Mucosa of descending colon (tissue), 3 donors: Measurements from ENCODE around the gene BMAL1. TPM values are rescaled to one million over a fixed set of nuclear protein-coding genes. Genes with fewer than 3 reads are reported as not detected.

Experiments used
- ATAC-seq: fragments of 200-7000 bp; cut with Tn5 transposase; one replicate; pipeline ENCODE4 v1.9.1; 2020; ENCODE audit warnings: mild to moderate bottlenecking, moderate library complexity
- DNase-seq, 3 donors: peaks; one replicate each; pipeline ENCODE4 v3.0.0-alpha.2; 2020
- H3K36me3 ChIP-seq: fragments of 200-600 bp; one replicate; pipeline ENCODE4 v1.8.0; 2021; ENCODE audit warnings: low read depth, mild to moderate bottlenecking
- H3K4me1 ChIP-seq: fragments of 200-600 bp; one replicate; pipeline ENCODE4 v1.8.0; 2021; ENCODE audit warnings: low read depth, mild to moderate bottlenecking
- H3K4me3 ChIP-seq: fragments of 200-600 bp; one replicate; pipeline ENCODE4 v1.8.0; 2021; ENCODE audit warnings: mild to moderate bottlenecking
- H3K9me3 ChIP-seq: fragments of 200-600 bp; one replicate; pipeline ENCODE4 v1.8.0; 2021; ENCODE audit warnings: mild to moderate bottlenecking
- intact Hi-C, 2 donors: fragments of 100-400 bp; cut with DNase I in 1 of 2; cut with micrococcal nuclease in 1 of 2; formaldehyde crosslinking; loops; one replicate each; pipeline versions ENCODE4 v1.11.0 to v1.11.1; 2022; cut with DNase I, micrococcal nuclease
- total RNA-seq, 3 donors: library from RNA; stranded (reverse); fragmentation: NEBNext Ultra II Directional in 2 of 3; extraction: Animal tissue kit (Norgen Biotek cat#: 25700) in 2 of 3; gene quantifications; one replicate each; pipeline versions ENCODE4 v1.2.1 to v1.2.4, GENCODE V29; 2021 to 2023
- TF ChIP-seq, protein P1 (sequence below): fragments of 200-600 bp; IDR thresholded peaks from one replicate; pipeline ENCODE4 v1.8.0; 2022; ENCODE audit warnings: antibody characterized with exemption, mild to moderate bottlenecking
- donor health status: DM: no; HTN: no; CAD: no; lungs with moderate emphysema.
- donor health status: DM: no; HTN: no; CAD: no.
- donor health status: DM: no; HTN: yes; CAD: no.

Gene BMAL1
- total RNA-seq, 3 donors from 2014 or later = 26.6 to 40.1 (median 29.8) TPM

DNA sequence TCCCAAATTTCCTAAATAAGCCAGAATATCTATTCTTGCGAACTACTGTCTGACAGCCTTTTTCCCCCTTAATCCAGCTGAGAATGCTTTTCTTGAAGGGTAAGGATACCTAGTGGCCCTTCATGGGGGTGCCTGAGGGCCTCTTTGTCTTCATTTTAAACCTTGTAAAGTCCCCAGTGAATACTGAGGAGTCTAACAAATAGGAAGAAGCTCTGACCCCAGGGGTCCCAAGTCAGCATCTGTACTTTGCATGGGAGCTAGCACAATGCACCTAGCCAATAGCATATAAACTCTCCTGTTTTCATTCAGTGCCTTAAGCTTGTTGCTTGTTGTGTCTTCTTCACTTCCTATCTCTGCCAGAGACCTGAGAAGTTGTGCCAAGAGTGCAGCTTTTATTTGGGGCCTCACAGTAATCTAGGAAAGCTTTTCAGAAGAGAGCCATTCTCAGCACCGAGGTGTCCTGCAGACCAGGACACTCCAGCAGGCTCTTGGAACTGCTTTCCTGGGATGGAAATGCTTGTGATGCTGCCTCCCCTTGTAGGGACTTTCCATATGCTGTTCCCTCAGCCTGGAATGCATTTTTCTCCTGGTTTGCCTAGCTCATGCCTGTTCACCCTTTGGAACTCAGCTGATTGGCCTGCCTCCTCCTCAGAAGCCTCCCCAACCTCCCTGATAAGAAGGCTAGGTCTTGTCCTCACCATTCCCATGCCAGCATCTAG is 37.2 kb downstream of the BMAL1 start:
- H3K36me3 ChIP-seq = no peaks in the 10 kb centered on the region
- H3K9me3 ChIP-seq = no peaks in the 10 kb centered on the region
- no peak for ATAC-seq
- DNase-seq = no peak
- peaks cover 14% of the 10 kb centered on the region for H3K4me1 ChIP-seq
- no peak overlapping the region for H3K4me3 ChIP-seq
- TF ChIP-seq, protein P1, sequence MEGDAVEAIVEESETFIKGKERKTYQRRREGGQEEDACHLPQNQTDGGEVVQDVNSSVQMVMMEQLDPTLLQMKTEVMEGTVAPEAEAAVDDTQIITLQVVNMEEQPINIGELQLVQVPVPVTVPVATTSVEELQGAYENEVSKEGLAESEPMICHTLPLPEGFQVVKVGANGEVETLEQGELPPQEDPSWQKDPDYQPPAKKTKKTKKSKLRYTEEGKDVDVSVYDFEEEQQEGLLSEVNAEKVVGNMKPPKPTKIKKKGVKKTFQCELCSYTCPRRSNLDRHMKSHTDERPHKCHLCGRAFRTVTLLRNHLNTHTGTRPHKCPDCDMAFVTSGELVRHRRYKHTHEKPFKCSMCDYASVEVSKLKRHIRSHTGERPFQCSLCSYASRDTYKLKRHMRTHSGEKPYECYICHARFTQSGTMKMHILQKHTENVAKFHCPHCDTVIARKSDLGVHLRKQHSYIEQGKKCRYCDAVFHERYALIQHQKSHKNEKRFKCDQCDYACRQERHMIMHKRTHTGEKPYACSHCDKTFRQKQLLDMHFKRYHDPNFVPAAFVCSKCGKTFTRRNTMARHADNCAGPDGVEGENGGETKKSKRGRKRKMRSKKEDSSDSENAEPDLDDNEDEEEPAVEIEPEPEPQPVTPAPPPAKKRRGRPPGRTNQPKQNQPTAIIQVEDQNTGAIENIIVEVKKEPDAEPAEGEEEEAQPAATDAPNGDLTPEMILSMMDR = no peak
- intact Hi-C loops = no loop called here

DNA sequence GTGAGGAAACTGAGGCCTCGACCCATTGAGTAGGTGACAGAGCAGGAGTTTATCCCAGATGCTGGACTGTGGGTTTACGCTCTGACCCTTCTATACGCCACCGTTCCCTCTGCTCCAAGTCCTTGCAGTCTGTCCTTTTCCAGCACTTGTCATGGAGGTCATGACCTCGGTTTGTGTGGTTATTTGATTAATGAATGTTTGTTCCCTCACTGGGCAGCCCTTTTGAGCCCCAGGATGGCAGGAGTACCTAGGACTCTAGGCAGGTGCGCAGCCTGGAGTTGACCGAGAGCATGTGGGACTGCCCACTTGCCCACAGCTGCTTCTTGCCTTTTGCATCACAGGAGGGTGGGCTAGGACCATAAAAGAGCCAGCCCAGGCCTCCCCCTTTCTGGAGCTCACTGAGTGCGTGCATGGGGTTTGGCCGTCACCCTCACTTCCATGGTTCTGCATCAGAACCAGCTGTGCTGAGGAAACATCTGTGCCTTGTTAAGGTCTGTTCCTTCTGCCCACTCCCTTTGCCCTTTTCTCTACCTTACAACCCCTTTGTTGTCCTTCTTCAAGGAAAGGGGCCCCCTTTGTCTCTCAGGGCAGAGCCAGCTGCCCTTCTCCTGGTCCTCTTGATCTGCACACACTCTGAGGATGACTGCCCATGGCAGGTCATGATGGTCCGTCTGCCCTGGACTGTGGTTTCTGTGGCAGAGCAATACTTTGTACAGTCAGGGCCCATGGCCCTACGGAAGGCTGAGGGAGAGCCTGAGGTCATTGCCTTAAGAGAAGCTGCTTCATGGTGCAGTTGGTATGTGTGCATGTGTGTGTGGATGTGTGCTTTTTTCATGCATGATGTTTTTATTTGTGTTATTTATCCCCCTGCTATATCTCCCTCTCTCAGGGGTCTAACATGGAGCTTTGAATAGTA is 38.2 kb downstream of the BMAL1 start:
- DNase-seq (no peak), ATAC-seq (no peak)
- Histone ChIP-seq H3K36me3 (no peaks in the 10 kb centered on the region), H3K4me1 (peaks cover 14% of the 10 kb centered on the region), H3K9me3 (no peaks in the 10 kb centered on the region), H3K4me3 (no peak overlapping the region)
- intact Hi-C loops = no loop called here
- TF ChIP-seq, protein P1 = no peak

DNA sequence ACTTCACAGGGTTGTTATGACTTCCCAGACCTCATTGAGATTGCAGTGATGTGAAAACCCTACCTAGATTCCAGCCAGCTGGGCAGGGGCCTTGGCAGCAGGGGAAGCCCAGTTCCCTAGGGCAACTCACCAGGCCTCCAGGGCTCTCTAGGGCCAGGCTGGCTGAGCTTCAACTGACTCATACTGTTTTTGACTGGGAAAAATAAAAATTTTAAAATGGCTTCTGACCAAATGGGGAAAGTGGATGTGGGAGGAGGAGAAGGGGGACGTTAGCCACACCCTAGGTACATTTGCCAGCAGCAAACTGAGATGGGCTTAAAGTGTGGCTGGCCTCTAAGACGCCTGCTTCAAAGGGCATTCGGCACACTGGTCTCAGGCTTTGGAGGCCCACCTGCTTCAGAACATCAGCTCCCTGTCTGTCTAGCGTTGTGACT is 39.0 kb downstream of the BMAL1 start:
- DNase-seq (no peak), ATAC-seq (peak; percentile 25)
- no peaks in the 10 kb centered on the region for H3K9me3 ChIP-seq
- intact Hi-C loops = no loop called here
- peaks cover 14% of the 10 kb centered on the region for H3K4me1 ChIP-seq
- no peaks in the 10 kb centered on the region for H3K36me3 ChIP-seq
- no peak overlapping the region for H3K4me3 ChIP-seq
- TF ChIP-seq, protein P1 = no peak

DNA sequence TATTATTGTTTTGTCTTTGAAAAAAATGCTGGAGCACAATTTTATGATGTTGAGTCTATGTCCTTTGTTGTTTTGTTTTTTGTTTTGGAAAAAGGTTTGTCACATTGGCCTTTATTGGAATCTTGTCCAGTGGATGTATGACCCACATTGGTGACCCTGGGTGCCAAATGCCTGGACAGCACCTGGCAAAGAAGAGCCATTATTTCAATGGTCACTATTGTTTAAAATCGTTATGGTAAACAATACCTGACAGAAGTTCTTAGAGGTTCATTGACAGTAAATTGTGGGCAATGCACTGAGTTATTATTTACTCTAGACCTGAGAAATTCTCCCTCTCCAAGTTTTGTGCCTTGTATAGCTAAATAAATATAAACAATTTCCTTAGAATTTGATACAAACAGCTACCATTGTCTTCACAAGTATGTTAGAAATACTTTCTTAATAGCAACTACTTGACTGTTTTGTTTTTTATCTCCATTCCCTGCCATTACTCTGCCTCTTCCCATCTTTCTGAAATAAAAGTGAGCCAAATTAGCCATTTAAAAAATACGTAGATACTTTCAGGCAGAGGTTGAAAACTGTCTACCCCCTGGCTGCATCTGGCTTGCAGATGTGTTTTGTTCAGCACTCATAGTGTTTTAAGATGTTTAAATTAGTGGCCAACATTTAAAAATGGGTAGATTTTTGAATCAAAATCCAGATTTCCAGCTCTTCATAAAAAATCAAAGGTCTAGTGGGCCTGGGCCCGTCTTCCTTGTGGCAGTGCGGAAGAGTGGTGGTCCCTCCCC is 39.9 kb downstream of the BMAL1 start:
- no peak overlapping the region for H3K4me3 ChIP-seq
- TF ChIP-seq, protein P1 = no peak
- peaks cover 14% of the 10 kb centered on the region for H3K4me1 ChIP-seq
- intact Hi-C loops = no loop called here
- ATAC-seq = no peak
- H3K9me3 ChIP-seq = no peaks in the 10 kb centered on the region
- no peak for DNase-seq
- no peaks in the 10 kb centered on the region for H3K36me3 ChIP-seq

DNA sequence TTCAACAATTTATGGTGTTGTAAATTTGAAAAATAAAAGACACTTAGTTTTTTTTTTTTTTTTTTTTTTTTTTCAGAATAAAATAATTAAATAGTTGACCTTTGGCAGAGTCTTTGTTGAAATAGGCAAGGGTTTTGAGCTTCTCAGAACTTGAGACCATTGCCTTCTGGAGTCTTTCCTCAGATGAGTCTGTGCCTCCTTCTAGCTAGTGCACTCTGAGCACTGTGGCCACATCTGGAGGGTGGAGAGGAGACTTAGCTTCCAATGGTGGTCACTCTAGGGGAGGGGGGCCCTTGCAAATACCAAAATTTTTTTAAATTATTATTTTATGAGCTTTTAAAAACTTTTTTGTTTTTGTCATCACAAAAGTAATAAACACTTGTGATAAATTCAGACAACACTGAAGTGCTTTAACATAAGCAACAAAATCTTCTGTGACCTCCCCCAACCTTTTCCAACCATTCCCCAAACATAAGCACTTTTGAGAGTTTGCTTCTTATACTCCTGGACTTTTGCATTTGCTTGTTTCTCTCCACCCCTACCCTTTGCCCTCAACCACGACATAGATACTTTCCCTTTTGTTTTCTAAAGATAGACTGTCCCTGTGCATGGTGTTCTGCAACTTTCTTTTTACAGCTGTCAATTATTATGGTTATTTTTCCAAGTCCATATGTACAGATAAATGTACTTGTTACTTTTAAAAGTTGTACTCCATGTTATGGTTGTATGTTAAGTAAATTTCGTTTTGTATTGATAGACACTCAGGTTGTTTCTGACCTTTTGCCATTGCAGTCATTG is 41.1 kb downstream of the BMAL1 start:
- DNase-seq = peak in 1 of 3 donors; percentile 48
- no peaks in the 10 kb centered on the region for H3K9me3 ChIP-seq
- TF ChIP-seq, protein P1 = no peak
- intact Hi-C loops = no loop called here
- peak; percentile 89 for ATAC-seq
- H3K36me3 ChIP-seq = no peaks in the 10 kb centered on the region
- peaks cover 14% of the 10 kb centered on the region for H3K4me1 ChIP-seq
- H3K4me3 ChIP-seq = no peak overlapping the region
